Measurements from ENCODE around the gene CNKSR1.

CNKSR1 gene

DNA sequence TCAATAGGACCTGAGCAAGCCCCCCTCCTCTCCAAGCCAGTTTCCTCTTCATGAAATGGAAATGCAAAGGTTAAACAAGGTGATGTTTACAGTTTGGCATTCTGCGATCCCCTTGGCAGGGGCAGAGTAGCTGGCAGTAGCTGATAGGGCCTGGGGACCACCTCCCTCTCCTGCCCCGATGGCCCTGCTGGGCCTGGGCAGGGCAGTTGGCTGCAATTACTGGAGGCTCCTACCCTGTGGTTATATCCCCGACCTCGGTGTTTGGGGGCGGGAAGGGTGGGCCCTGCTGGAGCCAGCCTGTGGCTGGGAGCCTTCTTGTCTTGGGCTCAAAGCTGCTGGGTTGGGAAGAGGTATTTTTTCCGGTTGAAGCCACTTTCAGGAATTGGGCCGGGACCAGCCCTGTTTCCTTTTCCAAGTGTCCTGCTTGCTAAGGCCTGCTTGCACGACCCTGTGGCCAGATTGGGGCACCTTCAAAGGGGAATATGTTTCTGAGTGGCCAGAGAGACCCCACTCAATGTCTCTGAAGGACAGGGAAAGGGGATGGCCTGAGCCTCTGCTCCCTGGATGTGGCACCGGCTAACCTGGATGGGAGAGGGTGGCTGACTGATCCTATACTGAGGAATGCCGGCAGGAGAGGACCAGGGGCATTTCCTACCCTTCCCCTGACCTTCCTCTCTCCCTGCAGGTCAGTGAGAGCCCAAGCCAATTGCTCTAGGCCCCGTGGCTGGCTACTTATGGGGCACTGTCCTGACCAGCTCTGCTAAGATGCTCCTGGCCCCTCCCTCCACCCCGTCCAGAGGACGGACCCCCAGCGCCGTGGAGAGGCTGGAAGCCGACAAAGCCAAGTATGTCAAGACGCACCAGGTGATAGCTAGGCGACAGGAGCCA is 16.5 kb upstream of the CNKSR1 start:
- DNase-seq (ENCODE audit: low spot score) = peak; percentile 41

DNA sequence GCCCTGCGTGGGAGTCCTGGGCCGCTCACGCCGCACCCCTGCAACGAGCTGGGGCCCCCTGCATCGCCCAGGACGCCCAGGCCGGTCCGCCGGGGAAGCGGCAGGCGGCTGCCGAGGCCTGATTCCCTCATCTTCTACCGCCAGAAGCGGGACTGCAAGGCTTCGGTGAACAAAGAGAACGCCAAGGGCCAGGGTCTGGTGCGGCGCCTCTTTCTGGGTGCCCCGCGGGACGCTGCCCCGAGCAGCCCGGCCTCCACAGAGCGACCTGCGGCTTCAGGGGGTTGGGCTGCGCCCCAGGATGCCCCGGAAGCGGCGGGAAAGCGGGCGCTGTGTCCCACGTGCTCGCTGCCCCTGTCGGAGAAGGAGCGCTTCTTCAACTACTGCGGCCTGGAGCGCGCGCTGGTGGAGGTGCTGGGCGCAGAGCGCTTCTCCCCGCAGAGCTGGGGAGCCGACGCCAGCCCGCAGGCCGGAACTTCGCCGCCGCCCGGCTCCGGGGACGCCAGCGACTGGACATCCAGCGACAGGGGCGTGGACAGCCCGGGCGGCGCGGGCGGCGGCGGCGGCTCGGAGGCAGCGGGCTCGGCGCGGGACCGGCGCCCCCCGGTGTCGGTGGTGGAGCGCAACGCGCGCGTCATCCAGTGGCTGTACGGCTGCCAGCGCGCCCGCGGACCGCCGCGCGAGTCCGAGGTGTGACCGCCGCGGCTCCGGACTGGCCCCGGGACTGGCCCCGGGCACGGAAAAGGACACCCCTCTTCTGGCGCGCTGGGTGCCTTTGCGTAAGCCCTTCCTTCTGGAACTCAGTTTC is 15.7 kb upstream of the CNKSR1 start:
- DNase-seq (ENCODE audit: low spot score) = peak; percentile 53

DNA sequence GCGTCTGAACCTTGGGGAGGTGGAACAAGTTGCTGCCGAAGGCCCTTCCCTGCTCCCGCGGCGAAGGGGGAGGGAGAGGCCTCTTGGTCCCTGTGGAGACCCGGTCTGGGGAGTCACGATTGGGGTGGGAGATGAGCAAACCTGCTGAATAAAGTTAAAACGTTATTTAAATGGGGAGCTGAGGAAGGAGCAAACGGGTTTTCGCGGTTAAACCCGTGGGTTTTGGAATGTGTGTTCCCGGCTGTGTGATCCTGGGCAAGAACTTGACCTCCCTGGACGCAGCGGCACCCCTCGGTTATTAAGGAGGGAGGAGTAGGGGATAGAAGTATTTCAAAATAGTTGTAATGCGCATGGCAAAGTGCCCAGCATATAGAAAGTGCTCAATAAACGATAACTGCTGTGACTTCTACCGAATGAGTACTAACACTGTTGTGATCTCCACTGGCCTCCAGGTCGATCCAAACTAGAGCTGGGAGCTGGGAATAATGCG is 15.0 kb upstream of the CNKSR1 start:
- DNase-seq (ENCODE audit: low spot score) = no peak

DNA sequence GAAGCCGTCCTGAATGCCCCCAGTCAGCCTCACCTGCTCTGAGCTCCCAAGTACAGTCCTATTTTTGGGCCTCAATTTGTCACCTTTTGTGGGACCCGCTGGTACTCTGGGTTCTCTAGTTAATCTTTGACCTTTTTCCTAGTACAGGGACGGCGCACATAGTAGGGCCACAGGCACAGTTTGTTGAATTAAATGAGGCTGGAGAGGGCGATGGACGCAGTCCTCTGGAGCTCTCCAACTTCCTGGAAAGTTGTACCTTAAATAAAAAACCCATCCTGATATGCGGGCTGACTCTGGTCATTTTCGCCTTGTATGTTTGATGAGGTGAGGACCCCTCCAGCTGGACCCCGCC is 13.6 kb upstream of the CNKSR1 start:
- no peak for DNase-seq (ENCODE audit: low spot score)

DNA sequence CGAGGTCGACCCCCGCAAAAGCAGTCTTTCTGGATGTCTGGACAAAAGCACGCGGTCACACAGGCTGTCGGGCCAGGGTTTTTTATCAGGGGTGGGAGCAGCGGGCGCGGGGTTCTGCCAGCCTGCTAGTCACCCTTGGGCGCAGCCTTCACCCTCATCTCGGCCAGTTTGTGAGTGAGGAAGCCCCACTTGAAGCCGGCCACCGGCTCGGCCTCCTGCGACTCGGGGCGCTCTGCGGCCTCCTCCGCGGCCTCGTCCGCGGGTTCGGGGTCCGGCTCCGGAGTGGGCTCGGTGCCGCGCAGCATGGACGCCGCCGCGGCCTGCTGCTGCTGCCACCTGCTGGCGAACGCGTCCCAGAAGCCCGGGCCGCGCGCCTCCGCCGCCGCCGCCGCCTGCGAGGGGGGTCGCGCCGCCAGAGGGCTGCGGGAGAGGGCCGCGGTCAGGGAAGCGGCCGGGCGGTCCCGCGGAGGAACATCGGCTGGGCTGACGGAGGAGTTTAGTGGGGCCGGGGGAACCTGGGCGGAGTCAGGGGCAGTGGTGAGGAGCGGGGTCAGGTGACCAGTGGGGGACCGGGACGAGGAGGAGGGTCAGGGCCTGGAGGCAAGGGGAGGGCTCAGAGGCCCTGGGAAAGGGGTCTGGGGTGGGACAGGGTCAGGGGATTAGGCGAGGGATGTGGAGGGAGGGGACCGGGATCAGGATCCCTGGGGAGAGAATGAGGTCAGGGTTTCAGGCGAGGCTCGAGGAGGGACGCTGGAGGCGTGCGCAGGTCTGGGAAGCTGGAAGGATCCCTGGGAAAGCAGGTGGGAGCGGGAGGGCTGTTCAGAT is 13.0 kb upstream of the CNKSR1 start:
- peak; percentile 45 for DNase-seq (ENCODE audit: low spot score)

DNA sequence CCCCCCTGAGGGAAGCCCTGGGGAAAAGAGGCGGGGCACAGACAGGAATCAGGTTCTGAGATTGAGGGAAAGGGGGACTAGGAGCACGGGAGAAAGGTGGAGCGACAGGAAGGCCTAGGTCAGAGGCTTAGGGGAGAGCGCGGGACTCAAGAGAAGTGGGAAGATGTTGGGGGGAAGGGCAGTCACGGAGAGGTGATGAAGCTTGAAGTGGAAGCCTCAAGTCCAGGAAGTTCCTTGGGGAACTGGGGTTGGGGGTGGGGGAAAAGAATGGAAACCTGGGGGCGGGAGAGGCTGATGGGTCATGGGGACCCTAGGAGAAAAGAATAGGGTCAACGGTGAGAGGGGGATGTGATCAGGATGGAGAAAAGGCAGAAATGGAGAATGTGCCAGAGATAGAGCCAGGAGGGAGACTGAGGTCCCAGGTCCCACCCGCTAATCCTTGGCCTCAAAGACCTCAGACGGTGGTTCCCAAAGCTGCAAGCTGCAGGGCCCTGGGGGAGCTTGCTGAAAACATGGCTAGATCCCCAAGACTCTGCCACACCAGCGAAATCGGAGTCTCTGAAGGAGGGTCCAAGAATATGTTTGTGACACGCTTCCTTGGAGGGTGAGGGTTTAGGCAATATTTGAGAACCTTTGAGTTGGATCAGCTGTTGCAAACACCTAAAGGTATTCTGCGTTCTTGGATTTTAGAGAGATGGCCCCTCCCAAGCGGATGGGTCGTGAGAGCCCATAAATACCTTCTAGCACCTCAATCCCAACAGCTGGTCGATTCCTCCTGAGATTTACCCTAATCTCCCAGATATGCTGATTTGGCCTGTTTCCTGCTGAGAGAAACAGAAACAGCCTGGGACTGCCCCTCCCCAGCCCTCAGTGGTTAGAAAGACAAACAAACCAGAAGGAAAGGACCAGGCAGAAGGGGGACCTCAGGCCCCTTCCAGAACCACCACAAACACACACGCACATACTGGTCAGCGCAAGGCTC is 12.1 kb upstream of the CNKSR1 start:
- DNase-seq (ENCODE audit: low spot score) = no peak

DNA sequence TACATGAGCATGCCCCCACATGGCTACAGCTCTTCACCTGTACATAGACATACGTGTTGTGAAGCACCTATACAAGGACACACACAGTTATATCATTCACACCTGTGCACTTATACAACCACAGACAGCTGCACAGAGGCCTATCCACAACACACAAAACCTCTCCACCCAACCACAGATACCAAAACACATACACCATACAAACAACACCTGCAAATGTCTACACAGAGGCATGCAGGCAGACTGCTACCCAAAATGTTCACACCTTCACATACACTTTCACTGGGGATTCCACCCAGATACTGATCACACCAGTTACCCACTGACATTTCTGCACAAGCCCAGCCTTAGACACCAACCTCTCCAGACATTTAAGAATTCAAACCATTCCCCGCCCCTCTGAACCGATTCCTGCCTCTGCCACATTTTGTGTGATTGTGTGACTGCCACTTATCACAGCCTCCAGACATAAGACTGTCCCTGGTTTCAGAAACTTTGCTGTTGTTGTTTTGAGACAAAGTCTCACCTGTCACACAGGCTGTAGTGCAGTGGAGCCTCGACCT is 10.5 kb upstream of the CNKSR1 start:
- DNase-seq (ENCODE audit: low spot score) = no peak

DNA sequence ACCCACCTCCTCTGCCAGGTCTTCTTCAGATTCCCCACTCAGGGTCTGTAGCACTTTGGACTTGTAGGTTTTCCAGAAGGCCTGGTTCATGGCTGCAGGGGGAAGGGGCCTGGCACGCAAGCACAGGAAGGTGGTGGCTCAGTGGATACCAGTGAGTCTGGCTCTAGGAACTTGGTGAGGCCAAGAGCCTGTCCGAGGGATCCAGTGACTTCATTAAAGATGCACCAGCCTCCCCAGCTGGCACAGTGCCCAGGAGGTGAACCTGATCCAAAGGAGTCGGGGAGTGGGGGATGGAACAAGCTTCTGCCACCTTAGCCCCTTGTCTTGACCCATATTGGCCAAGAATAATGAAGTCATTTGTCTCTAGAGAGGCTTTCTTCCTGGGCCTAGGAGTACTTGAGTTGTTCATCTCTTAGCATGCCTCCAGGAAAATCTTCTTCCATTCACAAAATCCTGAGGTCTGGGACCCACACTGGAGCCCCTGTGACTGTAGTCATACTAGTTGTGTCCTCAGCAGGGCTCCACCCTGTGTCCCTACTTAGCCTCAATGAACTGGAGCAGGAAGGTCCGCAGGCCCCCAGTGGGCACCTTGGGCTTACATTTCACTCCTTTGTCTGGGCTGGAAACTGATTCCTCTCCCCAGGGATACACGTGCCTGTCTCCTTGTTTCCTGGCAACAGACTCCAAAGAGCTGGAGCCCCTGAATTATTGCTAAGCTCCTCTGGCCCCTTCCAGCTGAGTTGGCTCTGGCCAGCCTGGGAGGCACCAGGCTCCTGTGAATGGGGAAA is 8.7 kb upstream of the CNKSR1 start, which contains the start of gene C1orf232:
TSS of gene C1orf232 (minus strand) at position 554 of the 788 bp plus-strand sequence. CDS start at position 90, 464 bp downstream.
- DNase-seq (ENCODE audit: low spot score) = no peak

DNA sequence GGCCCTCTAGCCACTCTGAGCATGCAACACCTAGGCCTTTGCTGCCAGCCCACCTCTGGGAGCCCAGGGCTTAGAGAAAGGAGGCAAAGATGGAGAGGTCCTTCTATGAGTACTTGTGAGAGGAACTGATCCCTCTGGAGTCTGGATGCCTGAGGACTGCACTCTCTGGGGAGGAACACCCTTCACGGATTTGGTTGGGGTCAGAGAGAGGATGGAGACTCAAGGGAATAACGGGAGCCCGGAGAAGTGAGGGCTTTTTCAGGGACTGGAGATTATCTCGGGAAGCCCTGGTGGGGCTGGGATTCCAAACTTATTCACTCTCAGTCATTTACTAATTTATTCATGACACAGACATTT is 8.1 kb upstream of the CNKSR1 start:
- DNase-seq (ENCODE audit: low spot score) = no peak

DNA sequence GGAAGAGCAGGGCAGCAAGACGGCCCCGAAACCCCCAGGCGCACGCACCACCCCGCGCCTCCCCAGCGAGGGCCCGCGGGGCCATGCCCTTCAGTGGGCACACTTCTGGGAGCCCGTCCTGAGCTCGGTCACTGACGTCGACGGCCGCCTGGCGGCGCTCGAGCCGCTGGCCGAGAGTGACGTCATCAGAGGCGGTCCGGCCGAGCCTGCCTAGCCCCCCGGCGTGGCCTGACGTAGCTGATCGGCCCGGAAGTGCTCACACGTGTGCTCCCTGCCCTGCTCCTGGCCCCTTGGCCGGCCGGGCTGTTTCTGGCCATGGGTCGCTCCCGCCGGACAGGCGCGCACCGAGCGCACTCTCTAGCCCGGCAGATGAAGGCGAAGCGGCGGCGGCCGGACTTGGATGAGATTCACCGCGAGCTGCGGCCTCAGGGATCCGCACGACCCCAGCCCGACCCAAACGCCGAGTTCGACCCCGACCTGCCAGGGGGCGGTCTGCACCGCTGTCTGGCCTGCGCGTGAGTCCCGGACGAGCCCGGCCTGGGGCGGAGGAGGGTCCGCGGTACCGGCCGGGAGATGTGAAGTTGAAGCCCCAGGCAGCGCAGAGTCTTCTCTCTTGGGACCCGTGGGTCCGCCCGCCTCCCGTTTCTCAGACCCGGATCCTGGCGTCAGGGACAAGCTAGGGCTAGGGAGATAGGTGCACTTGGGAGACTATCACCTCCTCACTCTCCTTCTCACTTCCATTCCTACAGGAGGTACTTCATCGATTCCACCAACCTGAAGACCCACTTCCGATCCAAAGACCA is 7.4 kb upstream of the CNKSR1 start, which contains the start of gene ZNF593:
TSS of gene ZNF593 (plus strand) at position 240 of the 803 bp plus-strand sequence. CDS start at position 316, 76 bp downstream.
- DNase-seq (ENCODE audit: low spot score) = peak; percentile 89

DNA sequence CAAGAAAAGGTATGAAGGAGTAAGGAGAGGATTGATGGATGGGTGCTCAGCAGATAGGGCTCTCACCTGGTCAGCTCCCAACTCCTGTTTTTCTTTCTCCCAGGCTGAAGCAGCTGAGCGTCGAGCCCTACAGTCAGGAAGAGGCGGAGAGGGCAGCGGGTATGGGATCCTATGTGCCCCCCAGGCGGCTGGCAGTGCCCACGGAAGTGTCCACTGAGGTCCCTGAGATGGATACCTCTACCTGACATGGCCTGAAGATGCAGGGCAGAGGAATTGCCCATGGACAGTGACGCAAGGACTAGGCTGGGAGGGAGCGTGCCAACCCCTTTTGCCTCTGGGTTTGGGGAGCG is 6.8 kb upstream of the CNKSR1 start:
- DNase-seq (ENCODE audit: low spot score) = no peak

DNA sequence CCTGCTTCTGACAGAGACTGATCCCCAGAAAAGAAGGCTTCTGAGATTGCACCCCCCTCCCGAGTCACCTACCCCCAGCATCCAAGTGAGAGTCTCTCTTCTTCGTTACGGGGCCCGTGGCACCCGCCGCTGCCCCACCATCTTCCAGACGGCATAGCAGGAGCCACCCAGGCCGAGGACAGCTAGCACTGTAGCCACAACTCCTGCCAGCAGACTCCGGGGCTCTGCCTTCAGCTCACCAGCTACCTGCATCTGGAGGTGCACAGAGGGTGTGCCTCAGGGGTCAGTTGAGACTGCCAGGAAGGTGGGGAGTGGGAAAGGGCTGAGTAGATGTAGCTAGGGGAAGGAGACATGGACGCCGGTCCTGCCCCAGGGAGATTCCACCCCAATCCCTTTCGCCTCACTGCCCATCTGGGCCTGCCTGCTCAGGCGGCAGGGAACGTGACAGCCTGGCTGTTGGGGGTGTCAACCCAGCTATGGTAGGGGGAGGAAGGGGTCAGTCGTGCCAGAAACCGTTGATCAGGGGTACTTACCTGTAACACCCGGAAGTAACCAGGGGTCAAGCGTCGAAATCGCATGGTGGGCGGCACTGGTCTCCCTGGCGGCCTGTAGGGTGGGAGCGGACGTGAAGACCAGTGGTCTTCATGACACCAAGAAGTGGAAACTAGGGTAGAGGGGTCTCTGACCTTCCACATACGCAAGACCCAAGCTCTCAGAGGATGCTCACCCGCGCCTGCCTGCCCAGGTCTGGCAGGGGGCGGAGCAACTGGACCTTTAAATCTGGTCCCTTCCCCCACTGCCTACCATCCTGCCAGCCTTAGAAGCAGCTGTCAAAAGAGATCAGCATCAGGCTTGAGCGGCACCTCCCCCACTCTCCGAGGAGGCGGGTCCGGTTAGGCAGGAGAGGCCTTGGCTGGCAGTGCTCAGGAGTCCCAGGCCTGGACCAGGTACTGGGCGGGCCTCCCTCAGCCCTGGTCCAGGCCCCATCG is 5.9 kb upstream of the CNKSR1 start, which contains the start of gene ZNF593OS:
TSS of gene ZNF593OS (minus strand) at position 749 of the 989 bp plus-strand sequence. CDS start at position 578, 171 bp downstream.
- DNase-seq (ENCODE audit: low spot score) = no peak

DNA sequence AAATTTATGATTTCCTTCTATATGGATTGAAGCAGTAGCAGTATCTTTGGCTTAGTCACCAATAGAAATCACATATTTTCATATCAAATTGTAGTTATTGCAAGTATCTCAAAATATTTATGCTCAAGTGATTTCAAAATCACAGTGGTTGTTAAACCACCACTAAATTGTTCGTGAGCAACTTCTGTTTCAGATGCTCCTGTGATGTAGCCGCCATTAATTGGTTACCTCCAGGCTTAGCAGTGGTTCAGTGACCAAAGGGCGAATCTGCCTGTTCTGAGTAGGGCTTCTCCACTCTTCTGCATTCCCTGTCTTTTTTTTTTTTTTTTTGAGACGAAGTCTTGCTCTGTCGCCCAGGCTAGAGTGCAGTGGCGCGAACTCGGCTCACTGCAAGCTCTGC is 1.9 kb upstream of the CNKSR1 start:
- DNase-seq (ENCODE audit: low spot score) = no peak

DNA sequence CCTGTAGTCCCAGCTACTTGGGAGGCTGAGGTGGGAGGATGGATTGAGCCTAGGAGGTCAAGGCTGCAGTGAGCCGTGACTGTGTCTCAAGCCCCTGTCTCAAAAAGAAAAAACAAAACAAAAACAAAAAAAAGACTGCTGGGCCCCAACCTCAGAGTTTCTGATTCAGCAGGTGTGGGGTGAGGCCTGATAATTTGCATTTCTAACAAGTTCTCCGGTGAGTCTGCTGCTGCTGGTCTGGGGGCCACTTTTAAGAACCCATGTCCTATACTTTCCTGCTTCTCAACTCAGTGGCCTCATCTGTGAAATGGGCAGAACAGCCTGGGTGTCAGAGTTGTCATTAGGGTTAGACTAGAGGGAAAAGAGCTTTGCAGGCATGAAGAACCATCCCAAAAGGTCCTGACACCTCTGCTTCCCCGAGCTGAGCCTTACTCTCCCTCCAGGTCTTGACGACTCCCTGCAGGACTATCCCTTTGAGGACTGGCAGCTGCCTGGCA is 2.8 kb downstream of the CNKSR1 start:
- DNase-seq (ENCODE audit: low spot score) = no peak

DNA sequence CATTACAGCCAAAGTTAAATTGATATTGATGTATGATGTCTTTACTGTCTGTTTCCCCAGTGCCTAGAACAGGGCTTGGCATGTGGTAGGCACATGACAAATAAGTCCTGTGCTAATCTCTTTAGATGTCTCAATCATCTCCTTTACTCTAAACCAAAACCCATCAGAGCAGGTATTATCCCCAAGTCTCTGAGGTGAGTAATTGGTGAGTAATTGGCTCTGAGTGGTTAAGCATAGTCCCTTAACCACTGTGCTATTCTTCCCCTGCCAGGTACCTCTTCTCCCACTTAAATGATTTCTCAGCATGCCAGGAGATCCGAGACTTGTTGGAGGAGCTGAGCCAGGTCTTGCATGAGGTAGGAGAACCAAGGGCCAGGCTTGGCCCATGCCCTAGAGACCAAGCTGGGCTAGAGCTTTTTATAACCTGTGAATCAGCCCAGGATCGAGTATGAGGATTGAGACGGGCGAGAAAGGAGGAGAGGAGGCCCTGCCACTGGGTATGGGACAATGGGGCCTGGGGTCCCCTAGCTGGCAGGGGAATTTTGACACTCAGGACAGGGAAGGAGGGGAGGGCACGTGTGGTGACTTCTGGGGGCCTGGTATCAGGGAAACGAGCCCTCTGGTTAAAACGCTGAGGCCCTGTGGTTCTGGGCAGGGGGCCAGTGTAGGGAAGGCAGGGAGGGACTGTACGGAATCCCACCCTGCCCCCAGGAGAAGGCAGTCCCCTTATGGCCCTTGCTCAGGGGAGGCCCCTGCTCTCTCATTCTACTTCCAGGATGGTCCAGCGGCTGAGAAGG is 4.5 kb downstream of the CNKSR1 start:
- no peak for DNase-seq (ENCODE audit: low spot score)

DNA sequence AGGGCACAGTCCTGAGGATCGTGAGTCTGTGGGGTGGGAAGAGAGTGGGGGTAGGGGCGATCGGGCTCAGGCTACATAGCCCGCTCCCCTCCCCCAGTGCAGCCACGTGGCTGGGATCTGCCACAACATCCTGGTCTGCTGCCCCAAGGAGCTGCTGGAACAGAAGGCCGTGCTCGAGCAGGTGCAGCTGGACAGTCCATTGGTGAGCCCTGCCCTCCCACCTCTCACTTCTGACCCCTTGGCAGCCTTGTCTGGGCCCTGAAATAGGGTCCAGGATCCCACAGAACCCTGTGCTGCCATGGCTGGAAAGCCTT is 5.0 kb downstream of the CNKSR1 start:
- no peak for DNase-seq (ENCODE audit: low spot score)

DNA sequence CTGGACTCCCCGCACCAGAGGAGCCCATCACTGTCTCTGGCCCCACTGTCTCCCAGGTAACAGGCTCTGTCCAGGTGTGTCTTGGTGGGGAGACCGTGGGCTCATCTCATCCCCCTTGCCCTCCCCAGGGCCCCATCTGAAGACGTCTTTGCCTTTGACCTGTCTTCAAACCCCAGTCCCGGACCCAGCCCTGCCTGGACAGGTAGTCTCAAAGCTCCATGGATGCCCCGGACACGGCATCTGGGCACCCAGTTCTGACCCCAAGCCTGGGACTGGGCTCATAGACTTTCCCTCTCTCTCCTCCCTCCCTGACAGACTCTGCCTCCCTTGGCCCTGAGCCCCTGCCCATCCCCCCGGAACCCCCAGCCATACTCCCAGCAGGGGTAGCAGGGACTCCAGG is 6.8 kb downstream of the CNKSR1 start:
- no peak for DNase-seq (ENCODE audit: low spot score)

All from hematopoietic multipotent progenitor cell treated with erythropoietin and hydrocortisone succinate and interleukin-3 and kit ligand, for 15 days (in vitro differentiated cells).